ENCODE data around the gene RAPGEF2.
A peak's percentile ranks its signal among the peaks of the same experiment; 100 is the strongest.

The RAPGEF2 gene

DNA sequence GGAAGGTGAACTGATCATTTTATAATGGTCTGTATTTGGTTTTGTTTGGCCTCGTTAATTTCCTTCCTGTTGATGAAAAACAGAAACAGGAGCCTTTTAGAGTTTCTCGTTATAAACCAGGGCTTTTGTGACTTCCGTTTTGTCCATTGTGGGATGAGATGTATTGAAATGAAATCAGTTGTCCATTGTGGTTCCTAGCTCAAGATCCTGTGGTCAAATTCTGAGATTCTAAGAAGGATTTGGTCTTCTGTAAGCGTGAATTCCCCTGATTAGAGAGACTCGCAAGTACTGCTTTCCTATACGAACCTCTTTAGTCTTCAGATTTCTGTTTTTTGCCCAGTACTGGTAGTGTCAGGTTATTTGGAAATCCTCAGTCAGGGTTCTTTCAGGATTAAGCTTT is 101.7 kb downstream of the RAPGEF2 start:
- DNase-seq, result no peak

DNA sequence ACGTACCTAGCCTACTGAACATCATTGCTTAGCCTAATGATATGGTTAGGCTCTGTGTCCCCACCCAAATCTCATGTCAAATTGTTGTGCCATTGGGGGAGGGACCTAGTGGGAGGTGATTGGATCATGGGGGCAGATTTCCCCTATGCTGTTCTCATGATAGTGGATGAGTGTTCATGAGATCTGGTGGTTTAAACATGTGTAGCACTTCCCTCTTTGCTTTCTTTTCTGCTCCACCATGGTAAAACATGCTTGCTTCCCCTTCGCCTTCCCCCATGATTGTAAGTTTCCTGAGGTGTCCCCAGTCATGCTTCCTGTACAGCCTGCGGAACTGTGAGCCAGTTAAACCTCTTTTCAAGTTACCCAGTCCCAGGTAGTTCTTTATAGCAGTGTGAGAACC is 102.6 kb downstream of the RAPGEF2 start:
- no peak for DNase-seq

DNA sequence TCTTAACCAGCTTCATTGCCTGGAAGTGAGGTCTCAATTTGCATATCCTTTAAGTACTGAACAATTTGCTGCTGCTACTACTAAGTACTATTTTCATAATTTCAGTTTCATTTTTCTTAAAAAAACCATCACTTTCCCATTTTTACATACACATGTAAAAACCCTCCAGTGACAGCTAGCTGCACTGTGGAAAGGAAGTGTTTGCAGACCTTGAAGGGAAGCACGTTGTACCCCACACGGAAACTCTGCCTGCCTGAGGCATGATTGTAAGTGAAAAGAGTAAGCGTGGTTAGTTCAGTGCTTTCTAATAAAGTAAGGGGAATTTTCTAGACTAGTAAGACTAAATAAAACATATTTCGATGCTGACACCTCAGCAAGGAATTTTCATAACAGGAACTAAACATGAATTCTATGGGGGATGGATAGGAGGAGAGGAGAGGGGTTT is 103.6 kb downstream of the RAPGEF2 start:
- DNase-seq, result peak; percentile 2

DNA sequence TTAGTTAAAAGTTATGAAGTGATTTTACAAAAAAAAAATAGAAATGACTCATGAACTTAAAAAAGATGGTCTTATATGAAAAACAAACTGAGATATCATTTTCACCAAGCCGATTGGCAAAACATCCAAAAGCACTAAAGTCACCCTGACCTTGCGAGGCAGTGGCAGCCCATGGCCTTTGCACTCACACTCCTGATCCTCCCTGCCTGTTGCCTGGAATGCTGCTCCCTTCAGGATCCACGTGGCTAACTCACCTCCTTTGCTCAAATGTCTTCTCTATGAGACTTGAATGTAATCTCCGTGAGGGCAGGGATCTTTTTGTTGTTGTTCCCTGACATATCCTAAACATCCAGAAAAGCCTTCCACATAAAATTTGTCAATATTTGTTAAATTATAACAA is 106.4 kb downstream of the RAPGEF2 start:
- no peak for DNase-seq

DNA sequence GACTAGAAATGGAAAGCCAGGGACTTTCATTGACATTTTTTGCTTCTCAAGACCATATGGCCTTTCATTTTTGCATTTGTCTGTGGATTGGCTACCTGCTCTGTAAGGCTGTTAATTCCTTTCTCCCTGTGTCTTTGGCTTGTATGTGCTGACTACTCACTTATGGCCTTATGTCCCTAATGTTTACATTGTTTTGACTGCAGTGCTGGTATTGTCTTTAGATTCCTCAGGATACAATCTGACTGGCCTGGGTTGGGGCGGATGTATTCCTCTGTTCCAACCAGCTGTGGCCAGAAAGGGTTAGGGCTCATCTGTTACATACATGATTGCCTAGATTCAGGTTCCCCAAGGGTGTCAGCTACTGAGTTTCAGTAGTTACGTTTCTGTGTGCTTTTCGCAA is 108.1 kb downstream of the RAPGEF2 start:
- no peak for DNase-seq

DNA sequence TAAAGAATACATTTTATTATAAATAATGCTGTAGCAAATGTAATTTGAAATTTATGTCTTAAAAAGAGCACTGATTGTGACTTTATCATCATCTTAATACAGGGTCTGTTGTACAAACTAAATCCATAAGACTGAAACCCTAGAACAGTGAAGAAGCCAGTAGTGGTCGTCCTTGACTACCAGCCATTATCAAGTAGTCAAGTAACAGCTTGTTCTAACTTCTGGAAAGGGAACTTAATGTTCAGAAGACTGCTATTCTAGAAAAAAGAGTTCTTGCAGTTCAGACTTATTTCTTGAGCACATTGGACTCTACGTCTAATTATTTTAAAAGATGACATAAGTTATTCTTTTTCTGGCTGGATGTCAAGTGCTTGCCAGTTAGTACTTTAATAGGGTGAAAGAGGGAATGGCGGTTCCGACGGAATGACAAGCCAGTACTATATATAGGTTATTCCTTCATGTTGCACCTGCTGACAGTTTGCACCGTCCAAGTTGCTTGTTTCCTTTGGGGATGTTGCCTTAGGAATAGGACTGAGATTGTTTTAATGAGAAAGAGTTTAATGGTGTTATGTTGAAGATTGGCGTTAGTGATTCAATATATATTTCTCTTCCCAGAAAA is 109.9 kb downstream of the RAPGEF2 start:
- no peak for DNase-seq

DNA sequence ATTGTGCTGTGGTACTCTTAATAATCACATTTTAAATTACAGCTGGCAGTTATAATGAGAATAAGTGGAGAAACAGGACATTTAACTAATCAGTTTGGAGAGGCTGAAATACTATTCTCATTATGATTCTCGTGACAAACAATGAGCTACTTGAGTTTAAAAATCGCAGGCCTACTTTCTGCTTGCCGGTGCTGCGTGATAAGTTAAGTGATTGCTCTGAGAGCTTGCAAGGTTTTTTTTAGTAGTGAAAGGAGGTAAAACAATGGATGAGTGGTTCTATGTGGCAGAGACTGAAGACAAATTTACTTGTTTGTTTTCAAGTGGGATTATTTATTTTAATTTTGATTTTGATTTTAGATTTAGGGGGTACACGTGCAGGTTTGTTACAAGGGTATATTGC is 114.0 kb downstream of the RAPGEF2 start:
- DNase-seq, result no peak

DNA sequence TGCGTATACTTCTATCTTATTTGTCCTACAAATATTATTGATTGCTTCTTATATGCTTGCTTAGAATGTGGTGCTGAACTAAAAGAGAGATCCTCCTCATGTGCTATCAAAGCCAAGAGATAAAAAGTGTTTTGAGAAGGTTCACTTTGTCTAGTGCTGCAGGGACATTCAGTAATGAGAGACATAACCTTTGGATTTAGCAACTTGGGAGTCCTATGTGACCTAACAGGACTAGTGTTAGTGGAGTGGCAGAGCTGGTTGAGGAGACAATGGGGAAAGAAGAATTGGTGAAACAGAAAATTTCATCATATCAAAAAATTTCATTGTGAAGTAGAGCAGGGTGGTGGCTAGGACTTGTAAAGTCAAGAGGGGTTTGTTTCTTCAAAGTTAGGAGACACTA is 117.0 kb downstream of the RAPGEF2 start:
- DNase-seq, result no peak

DNA sequence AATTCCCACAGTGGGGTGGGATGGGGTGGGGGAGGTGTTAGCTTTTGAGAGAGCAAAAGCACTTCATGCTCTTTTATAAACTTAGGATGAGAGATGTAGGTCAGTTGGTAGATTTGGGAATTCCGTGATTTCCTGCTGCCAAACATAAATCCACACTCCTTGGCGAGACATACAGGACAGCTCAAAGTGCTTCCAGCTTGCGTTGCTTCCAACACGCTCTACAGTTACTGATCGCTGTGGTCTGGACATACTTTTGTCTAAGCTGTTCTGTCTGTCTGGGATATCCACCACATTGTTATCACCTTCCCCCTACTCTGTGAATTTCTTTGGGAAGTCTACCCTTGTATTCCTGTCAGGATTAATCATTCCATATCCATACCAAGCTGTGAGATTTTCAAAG is 117.5 kb downstream of the RAPGEF2 start:
- DNase-seq, result no peak

DNA sequence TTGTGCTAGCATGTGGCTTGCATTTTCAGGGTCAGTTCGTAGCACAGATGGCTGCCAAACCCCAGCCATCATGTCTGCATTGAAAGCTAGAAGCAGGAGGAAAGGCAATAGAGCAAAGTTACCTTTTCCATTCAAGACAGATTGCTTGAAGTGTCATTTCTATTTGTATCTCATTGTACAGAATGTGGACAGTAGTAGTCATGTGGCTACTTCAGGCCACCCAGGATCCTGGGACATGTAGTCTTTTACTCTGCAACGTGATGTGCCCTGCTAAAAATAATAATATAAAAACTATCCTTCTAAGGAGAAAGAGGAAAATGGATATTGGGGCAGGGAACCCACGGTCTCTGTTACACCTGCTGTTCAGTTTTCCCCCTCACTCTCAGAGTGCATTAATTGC is 118.4 kb downstream of the RAPGEF2 start:
- no peak for DNase-seq

DNA sequence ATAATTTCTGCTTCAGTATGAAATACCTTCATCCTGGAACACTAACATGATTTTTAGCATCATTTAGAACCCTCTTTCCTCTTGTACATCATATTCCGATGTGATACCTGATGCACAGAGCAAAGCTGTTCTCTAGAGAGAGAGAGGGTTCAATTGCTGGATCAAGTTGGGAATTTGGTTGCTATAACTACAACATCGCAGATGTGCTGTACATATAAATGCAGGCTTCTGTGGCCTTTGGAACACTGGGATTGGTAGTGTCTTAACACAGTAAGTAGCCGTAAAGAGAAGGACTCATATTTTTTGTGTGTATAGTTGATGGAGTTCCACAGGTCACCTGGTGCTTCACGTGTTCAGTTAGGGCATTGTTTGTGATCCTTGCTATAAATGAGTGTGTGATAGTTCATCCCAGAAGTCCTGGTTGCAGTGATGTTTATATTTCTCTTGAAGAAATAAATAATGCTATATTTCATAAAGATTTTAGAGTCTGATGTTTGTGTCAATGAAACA is 119.2 kb downstream of the RAPGEF2 start:
- DNase-seq, result no peak

DNA sequence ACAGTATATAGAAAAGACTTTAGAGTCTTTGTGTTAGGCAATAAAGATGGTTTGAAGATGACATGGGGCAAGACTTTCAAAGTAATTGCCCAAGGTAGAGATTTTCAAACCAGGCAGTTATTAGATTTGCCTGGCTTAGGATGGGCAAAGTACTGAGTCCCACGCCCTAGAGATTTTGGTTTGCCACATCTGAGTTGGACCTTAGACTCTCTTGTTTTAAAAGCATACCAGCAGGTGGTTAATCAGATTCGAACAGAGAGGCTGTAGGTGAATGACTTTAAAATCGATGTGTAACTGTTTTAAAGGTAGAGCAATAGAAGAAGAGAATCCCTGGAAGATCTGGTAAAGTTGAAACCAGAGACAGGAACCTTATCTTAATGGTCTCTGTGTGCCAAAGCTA is 121.5 kb downstream of the RAPGEF2 start:
- DNase-seq, result no peak

DNA sequence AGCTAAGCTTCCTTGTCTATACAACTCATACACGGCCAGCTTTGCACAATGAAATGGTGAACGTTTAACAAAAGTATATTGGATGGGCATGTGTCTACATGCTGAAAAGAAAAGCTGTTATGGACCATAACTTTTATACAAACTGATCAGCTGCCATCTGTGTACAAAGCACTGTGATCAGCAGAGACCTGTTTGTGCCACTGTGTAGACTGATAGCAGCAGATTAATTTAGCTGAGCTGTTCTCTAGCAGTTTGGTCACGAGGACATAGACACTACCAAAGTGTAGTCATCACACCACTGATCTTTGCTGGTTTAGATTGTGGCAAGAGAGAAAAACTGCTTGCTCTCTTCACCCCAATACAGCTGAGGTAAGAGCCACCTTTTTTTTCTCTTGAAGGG is 124.5 kb downstream of the RAPGEF2 start:
- DNase-seq, result no peak

DNA sequence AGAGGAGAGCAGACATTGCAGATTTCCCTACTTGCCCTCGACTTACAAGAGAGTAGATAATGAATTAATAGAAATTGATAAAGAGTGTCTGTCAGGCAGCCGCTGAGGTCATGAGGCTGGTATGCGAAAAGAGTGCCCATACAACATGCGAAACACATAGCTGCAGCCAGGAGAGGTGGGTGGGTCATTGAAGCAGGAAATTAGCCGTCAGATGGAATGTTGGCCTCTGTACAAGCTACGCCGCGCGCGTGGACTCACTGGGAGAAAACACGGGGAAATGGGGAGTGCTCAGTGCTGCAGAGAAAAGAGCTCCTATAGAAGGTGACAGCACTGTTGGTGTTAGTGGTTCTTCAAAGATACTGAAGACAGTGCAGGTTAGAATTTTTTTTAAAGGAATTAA is 125.1 kb downstream of the RAPGEF2 start:
- DNase-seq, result no peak

DNA sequence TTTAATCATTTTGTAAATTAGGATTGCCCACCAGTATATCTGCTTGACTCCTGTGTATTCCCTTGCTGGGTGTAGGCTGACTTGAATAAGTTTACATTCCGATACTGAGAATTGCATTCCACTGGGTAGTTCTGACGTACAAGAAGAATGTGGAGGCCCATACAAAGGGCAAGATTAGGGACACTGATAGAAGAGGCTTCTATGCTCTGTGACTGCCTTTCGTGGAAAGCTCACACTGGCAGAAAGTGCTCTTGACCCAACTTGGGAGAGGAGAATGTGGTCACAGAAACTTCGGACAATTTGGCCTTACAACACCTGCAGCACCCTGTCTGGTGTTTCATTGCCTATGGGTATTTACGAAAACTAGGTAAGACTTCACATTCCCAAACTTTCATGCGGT is 126.3 kb downstream of the RAPGEF2 start:
- DNase-seq, result no peak

DNA sequence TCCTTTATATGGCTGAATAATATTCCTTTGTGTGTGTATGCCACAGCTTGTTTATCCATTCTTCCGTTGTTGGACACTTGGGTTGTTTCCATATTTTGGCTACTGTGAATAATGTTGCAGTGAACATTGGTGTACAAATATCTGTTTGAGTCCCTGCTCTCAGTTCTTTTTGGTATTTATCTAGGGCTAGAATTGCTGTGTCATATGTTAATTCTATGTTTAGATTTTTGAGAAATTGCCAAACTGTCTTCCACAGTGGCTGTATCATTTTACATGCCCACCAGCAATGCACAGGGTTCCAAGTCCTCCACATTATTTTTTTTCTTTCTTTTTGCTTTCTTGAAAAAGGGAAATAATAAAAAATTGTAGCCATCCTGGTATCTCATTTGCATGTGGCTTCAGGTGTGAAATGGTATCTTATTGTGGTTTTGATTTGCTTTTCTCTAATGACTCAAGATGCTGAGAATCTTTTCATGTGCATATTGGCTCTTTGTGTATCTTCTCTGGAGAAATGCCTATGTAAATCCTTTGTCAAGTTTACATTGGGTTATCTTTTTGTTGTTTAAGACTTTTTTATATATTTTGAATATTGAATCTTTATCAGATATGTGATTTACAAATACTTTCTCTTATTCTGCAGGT is 129.7 kb downstream of the RAPGEF2 start:
- no peak for DNase-seq

DNA sequence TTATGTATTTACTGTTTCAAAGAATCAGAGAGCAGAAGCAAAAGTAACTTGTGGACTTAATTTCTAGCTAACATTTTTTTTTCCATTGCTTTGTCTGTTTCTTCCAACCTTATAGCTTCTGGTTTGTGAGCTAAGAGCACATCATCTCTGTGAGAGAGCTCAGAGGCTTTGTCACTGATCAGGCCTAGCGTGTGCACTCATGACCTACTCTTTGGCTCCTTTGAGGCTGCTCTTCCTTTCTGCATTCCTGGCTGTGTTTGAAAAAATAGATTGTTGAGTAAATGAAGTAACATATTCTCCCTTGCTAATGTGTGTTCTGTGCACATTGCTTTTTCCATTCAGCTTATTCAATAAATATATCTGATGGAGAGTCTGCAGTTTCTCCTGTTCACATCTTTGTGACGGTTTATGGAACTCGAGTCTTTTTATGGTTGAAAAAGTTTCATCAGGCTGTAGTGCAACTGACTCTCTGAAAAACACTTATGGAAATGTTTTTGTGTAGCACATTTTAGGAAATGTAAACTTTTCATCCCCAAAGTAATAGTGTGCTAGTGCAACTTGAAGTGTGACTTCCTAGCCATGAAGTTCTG is 133.0 kb downstream of the RAPGEF2 start:
- no peak for DNase-seq

DNA sequence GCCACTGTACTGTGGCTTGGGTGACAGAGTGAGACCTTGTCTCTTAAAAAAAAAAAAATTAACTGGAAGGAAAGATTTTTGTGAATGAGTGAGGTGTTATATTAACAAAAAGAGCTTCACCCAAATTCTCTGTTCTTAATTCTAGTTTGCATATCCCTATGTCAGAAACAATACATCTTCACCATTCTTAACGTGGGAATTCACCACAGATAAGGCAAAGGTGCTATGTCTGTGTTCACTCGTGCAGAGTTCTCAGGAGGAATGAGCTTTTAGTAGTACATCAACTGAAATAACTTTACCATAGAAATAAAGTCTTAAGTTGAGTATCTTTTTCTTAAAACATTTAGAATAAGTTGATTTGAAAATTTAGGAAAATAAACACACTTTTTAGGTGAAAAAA is 135.1 kb downstream of the RAPGEF2 start:
- DNase-seq, result no peak

DNA sequence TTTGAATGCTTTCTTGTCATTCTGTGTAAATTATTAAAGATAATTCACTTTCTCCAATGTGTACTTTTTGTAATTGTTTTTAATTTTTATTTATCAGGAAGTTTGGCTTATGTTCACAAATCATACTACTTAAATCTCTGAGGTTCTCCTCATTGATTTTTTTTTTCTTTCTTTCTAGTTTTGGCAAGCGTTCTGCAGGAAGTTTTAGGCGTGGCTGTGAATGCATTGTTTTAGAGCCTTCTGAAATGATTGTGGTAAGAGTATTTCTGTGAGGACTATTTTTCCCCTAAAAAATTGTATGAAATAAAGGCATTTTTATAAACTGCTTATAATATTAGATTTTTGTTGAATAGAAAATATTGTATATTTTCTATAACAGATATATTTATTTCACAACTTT is 135.8 kb downstream of the RAPGEF2 start:
- no peak for DNase-seq

DNA sequence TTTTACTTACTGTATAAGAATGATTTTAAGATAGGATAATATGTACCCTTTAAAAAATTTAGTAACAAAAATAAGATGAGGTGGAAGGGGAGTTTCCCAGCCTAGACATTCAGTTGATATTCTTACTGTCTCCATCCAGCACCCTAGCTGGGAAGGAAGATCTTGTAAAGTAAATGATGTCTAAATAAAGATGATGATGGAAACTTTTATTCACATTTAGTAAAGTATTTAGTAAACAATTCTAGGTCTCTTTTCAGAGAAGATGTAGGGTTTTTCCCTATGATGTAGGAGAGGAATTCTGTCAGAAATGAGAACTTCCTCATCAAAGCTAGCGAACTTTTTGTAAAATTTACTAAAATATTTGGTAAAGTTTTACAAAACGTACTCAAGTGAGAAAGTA is 136.8 kb downstream of the RAPGEF2 start:
- no peak for DNase-seq

DNA sequence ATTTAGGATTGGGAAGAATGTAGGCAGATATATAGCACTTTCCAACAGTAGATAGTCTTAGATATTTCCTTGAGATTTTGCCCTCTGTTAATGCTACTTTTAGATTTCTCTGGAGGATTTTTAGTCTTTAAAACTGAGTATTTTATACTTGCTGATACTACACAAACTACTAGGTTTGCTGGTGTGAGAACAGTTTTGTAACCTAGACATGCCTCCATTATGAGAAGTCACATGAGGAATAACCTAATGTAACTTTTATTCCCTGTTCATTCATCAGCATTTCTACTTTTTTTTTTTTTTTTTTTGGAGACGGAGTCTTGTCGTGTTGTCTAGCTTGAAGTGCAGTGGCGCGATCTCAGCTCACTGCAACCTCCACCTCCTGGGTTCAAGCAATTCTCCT is 137.2 kb downstream of the RAPGEF2 start:
- no peak for DNase-seq

DNA sequence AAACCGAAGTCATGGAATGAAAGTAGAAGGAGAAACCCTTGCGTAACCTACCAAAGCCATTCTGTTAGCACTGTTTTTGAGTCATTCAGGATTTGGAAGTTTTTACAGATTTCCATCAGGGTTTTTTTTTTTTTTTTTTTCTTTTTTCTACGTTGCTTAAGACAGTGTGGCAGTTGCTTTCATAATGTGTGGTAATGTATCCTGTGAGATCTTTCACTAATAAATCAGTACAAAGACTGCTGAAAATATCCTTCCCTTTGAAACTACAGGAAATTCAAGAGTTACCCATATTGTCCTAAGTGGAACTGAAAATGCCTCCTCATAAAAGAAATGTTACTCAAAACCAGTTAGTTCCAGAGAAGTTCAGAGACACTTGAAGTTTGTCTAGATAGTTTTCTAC is 137.8 kb downstream of the RAPGEF2 start:
- no peak for DNase-seq

DNA sequence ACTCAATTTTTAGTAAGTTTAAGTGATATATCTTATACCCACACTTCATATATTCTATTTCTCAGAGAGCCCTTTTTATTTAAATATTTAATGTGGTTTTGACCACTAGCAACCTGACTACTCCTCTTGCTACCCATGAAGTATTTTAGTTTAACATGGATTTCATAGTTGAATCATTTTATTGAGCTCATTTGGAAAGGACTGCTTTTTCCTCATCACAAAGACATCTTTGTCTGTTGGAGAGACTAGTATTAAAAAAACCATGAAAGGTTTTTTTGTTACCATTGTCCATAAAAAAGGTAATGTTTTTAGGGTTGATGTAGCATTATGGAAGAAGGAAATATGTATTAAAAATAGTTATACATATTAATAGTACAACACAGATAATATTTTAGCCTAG is 139.5 kb downstream of the RAPGEF2 start:
- no peak for DNase-seq

DNA sequence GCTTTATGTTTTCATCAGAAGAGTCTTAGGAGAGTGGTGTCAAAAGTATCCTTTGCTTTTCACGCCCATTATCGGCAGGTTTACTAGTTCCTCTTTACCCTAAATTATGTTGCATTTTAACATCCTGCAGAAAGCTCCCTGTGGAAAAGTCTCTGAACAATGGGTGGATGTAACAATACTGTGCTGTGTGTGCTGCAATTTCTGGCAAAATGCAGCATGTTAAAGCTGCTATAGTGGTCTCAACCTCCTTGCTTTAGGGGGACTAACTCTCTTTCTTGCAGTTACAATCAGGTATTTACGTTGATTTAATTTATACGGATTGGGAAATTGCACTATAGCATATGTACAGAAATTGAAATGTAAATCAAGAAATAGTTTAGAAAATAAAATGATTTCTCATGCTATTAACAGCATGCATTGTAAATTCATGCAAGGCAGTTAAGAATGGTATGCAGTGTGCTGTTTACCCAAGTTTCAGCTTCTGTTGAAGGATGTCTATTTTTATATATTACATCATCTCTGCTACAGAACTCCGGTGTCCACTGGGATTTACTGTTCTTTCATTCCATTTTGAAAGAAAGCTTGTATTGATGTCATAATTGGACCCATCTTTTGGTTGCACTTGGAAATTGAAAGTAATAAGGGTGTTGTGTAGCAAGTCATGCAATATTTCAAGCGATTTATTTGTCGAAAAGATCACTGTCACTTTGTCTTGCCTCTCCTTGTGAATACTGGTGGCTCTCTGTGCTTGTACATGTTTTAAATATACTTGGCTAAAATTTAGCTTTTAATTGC is 145.7 kb downstream of the RAPGEF2 start:
- DNase-seq, result no peak
